CD4-positive, alpha-beta T cell treated with Interferon gamma for 1 hour (primary cell): ENCODE results near the gene FAM222A.

Source experiments
- DNase-seq: peaks from one replicate; pipeline ENCODE4 v3.0.0-alpha.2; 2020

Gene FAM222A

DNA sequence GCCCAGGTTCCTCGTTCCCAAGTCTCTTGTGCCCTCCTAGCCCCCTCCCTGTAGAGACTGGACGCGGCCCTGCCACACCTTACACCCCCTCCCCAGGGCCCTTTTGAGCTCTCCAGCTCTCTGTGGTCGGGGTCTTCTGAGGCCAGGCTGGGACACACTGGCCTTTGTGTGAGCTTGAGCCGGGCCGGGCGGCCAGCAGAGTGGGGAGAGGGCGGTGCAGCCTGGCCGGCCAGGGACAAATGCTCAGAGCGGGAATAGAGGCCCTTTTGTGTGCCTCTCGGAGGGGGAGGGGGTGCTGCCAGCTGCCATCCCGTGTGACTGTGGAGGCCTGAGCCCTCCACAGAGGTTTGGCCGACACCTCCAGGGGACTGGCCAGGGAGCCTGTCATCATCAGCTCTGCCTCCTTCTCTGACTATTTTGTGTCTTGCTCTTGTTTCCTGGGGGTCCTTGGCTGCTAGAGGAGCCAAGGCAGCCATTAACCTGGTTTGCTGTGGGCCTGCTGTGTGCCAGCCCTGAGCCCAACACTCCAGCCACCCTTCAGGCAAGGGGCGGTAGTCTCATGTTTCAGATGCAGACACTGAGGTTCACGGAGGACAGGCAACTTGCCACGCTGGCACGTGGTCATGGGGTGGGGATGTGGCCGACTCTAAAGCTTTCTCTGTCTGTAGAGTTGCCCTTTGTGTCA, 13.6 kb downstream of the FAM222A start:
- no peak for DNase-seq

- DNase-seq: no peak
Measured at GRCh38 chr12:109727746-109728726, 14.4 kb downstream of the FAM222A start.

DNA sequence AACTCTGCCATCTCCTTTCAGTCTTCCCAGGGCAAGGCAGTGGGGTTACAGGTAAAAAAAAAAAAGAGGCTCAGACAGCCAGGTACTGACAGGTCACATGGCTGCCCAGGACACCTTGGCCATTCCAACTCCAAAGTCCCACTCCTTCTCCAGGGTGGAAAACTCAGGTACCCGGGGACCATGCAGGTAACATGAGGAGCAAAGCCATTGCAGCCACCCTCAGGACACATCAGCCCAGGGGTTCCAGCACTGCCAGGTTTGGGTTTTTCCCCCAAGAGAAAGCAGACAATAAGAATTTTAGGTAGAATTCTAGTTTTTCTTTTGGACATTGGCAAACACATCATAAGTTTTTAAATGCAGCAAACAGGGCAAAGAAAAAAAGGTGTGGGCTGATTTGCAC, 15.3 kb downstream of the FAM222A start:
- DNase-seq: no peak

DNA sequence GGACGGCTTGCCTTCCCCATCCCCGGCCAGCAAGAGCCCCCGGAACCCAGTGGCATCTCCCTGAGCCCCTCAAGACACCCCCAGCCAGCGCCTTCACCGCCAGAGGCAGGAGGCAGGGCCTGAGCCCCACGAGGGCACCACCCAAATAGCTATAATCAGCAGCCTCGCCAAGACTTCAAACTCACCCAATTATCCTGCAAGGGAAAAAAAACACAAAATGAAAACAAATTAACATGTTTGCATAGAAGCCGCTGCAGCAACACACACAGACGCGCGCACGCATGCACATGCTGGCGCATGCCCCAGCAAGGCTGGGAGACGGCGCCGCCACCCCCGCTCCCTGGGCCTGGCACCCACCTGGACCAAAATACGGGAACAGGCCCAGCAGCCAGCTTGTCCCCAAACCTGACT, 15.8 kb downstream of the FAM222A start:
- no peak for DNase-seq

GRCh38 chr12:109729801-109730200, 16.2 kb downstream of the FAM222A start:
- DNase-seq: no peak

- DNase-seq: no peak
Measured at GRCh38 chr12:109730306-109731145, 16.9 kb downstream of the FAM222A start.

- no peak for DNase-seq
Measured at GRCh38 chr12:109731231-109731731, 17.7 kb downstream of the FAM222A start.

- DNase-seq: no peak
Measured at GRCh38 chr12:109731806-109732205, 18.2 kb downstream of the FAM222A start.

DNA sequence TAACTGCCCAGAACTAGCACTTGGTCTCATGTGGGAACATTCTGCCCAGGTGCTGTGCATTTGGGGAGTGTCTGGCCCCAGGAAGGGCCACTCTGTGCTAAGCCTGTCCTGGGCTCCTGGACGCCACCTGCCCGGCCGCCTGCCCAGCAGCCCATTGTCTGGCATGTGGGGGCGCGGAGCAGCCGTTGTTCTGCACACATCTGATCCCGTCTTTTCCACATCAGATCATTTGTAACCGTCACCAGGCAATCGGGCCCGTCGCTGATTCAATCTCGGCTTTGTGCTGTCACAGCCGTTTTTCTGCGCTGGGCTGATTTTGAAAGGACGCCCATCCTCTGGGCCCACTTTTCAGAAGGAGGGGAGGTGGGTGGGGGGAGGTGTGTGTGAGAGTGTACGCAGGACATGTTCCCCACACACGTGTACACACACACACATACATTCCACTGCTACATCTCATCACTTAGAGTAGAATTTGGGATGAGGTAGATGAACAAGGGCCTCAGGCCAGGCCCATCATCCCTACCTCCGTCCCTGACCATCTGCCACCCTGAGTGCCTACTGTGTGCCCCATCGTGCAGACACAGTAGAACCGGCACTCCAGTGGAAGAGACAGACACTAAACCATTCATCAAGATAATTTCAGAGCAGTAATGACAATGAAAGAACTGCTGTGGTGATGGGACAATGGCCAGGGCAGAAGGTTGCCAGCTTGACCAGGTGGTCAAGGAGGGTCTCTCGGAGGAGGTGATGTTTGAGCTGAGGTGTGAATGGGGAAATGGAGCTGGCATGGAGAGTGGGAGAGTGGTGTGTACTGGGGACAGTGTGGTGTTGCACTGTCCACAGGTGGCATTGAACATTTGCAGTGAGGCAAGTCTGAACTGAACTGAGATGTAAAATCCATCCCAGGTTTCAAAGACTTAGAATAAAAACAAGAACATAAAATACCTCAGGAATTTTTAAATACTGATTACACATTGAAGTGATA, 19.0 kb downstream of the FAM222A start:
- no peak for DNase-seq

DNA sequence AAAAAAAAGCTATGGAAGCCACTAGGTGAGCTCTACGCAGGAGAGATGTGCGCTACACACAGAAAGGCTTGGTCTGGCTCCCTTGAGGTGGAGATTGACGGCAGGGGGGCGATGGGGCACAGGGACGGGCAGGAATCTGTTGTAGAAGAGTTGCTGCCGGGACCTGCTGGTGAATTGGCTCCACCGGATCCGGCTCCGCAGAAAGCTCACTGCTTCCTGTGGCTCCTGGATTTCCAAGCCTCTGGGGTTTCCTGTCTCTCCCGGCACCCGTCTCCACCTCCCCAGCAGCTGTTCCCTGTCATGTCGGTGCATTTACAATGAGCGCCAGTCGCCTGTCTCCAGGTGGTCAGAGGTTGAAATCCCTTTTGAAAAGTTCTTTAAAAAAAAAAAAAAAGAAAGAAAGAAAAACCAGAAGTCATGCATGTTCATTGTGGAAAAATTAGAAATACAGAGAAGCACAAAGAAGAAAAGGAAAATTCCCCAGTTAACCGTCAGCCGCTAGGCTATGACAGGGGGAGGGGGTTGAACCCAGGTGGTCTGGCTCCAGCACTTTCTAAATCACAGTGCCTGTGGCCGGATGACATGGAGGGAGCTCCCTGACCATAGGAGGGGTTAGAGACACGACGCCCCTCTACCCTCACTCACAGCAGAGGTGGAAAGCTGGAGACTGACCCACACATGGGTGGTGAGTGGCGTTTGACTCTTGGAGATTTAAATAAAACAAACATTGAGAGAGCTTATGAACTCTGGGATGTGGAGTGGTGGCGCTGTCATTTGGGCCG, 20.8 kb downstream of the FAM222A start:
- no peak for DNase-seq

DNA sequence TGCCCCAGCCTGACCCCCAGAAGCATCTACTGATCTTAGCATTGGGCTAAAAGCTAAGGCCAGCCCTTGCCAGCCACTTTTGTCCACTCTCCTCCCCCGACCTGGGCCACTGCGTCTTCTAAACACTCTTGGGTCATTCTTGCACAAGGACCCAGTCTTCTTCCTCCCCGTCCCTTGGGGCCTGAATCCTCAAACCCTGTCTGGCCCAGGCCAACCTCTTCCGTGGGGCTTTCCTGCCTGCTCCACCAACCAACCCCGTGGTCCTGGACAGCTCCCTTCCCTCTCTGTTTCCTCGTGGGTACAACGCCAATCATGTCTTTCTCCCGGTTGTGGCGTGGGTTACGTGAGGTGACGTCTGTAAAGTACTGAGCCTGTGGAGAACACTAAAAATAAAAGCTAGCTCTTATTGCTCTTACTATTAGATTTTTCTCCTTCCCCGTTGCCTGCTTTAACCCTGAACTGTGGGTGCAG, 21.5 kb downstream of the FAM222A start:
- no peak for DNase-seq

GRCh38 chr12:109735825-109736551, 22.4 kb downstream of the FAM222A start:
- DNase-seq: no peak

- no peak for DNase-seq
Measured at GRCh38 chr12:109736552-109737108, 23.0 kb downstream of the FAM222A start.

- no peak for DNase-seq
Measured at GRCh38 chr12:109737126-109737525, 23.5 kb downstream of the FAM222A start.

- DNase-seq: no peak
Measured at GRCh38 chr12:109737631-109738030, 24.0 kb downstream of the FAM222A start.

DNA sequence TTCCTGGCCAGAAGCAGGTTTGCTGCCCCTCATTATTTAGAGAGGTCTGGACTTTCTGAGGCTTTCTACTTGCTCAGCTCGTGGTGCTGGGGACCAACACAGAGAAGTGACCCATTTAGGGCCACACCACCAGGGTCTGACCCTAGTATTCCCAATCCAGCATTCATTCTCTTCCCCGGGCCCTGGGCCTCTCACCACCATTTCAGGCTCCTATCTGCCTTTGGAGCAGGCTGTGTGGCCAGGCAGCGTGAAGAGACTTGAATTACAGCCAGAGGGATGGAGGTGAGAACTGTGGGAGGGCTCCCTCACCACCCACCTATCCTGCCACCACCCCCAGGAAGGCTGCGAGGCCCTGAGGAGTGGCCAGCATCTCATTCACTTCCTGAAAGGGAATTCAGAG, 24.6 kb downstream of the FAM222A start:
- DNase-seq: no peak

DNA sequence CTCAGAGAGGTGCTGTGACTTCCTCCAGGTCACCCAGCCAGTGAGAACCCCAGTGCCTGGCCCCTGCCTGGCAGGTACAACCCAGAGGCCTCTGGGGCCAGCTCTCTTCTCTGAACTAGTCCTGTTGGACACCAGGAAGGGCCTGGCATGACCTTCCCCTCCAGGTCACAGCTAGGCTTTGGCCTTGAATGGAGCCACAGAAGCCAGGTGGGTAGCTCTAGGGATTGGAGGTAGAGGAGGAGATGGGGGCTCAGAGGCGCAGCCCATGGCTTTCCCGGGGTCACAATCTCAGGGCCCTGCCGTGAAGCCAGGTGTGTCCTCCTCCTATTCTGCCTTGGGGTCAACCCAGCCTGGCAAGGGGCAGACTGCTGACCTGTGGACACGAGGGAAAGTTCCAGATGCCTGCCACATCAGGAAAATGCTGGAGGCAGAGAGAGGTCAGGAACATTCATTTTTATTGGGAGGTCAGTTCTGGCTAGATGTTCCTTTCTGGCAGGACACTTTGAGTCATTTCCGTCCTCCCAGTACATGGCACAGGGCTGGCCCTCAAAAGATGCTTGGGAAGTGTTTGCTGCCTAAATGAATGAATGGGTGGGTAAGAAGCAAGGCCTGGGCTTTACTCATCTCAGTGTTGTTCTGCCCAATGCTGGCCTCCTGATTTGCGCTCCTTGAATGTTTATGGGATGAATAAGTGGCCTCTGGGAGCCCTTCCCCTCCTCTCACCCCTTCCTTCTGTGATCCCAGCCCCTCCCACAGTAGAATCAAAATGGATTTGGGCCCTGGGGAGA, 25.4 kb downstream of the FAM222A start:
- DNase-seq: no peak
